ENCODE results near the gene IGSF9B.

Gene IGSF9B

GRCh38 chr11:133943950-133944698 is 12.6 kb downstream of the IGSF9B start:
- H3K9ac ChIP-seq (ENCODE audit: low read depth, low read length) = no peak overlapping the region

GRCh38 chr11:133942577-133942976 is 14.2 kb downstream of the IGSF9B start:
- Histone ChIP-seq H3K4me3 (ENCODE audit: low read length) (no peak overlapping the region), H3K9me3 (ENCODE audit: insufficient read depth, low read depth, low read length) (no peaks in the 10 kb centered on the region), H3K9ac (ENCODE audit: low read depth, low read length) (no peak overlapping the region), H3K4me1 (ENCODE audit: insufficient read depth, low read length) (peaks cover 12% of the 10 kb centered on the region), H3K27ac (ENCODE audit: low read length) (no peak overlapping the region), H3K36me3 (ENCODE audit: insufficient read depth, low read depth, low read length) (peaks cover 49% of the 10 kb centered on the region), H3K27me3 (ENCODE audit: insufficient read depth, low read length) (no peaks in the 10 kb centered on the region)

More at GRCh38 chr11:133943950-133944698, 12.6 kb downstream of the IGSF9B start:
- H3K27ac ChIP-seq (ENCODE audit: low read length) = no peak overlapping the region
- peaks cover 28% of the 10 kb centered on the region for H3K4me1 ChIP-seq (ENCODE audit: insufficient read depth, low read length)
- H3K36me3 ChIP-seq (ENCODE audit: insufficient read depth, low read depth, low read length) = peaks cover 39% of the 10 kb centered on the region
- H3K9me3 ChIP-seq (ENCODE audit: insufficient read depth, low read depth, low read length) = no peaks in the 10 kb centered on the region
- no peaks in the 10 kb centered on the region for H3K27me3 ChIP-seq (ENCODE audit: insufficient read depth, low read length)
- H3K4me3 ChIP-seq (ENCODE audit: low read length) = no peak overlapping the region

- Histone ChIP-seq H3K4me1 (ENCODE audit: insufficient read depth, low read length) (peaks cover 4% of the 10 kb centered on the region; the same call in 1 of the 2 replicates), H3K4me3 (ENCODE audit: low read length) (no peak overlapping the region), H3K9ac (ENCODE audit: low read depth, low read length) (no peak overlapping the region), H3K27ac (ENCODE audit: low read length) (no peak overlapping the region), H3K36me3 (ENCODE audit: insufficient read depth, low read depth, low read length) (peaks cover 58% of the 10 kb centered on the region), H3K9me3 (ENCODE audit: insufficient read depth, low read depth, low read length) (no peaks in the 10 kb centered on the region), H3K27me3 (ENCODE audit: insufficient read depth, low read length) (no peaks in the 10 kb centered on the region)
Measured at GRCh38 chr11:133941546-133941945, 15.2 kb downstream of the IGSF9B start.

GRCh38 chr11:133940034-133940433 is 16.7 kb downstream of the IGSF9B start:
- no peaks in the 10 kb centered on the region for H3K27me3 ChIP-seq (ENCODE audit: insufficient read depth, low read length)
- no peaks in the 10 kb centered on the region for H3K4me1 ChIP-seq (ENCODE audit: insufficient read depth, low read length)

GRCh38 chr11:133939558-133939957 is 17.2 kb downstream of the IGSF9B start:
- no peak overlapping the region for H3K27ac ChIP-seq (ENCODE audit: low read length)
- H3K9me3 ChIP-seq (ENCODE audit: insufficient read depth, low read depth, low read length) = no peaks in the 10 kb centered on the region
- no peak overlapping the region for H3K9ac ChIP-seq (ENCODE audit: low read depth, low read length)
- no peak overlapping the region for H3K4me3 ChIP-seq (ENCODE audit: low read length)
- H3K27me3 ChIP-seq (ENCODE audit: insufficient read depth, low read length) = no peaks in the 10 kb centered on the region
- peaks cover 72% of the 10 kb centered on the region for H3K36me3 ChIP-seq (ENCODE audit: insufficient read depth, low read depth, low read length)
- H3K4me1 ChIP-seq (ENCODE audit: insufficient read depth, low read length) = no peaks in the 10 kb centered on the region

More at GRCh38 chr11:133940034-133940433, 16.7 kb downstream of the IGSF9B start:
- H3K27ac ChIP-seq (ENCODE audit: low read length) = no peak overlapping the region
- H3K4me3 ChIP-seq (ENCODE audit: low read length) = no peak overlapping the region
- no peak overlapping the region for H3K9ac ChIP-seq (ENCODE audit: low read depth, low read length)
- H3K9me3 ChIP-seq (ENCODE audit: insufficient read depth, low read depth, low read length) = no peaks in the 10 kb centered on the region
- peaks cover 72% of the 10 kb centered on the region for H3K36me3 ChIP-seq (ENCODE audit: insufficient read depth, low read depth, low read length)

GRCh38 chr11:133938166-133938565 is 18.6 kb downstream of the IGSF9B start:
- Histone ChIP-seq H3K9me3 (ENCODE audit: insufficient read depth, low read depth, low read length) (no peaks in the 10 kb centered on the region), H3K36me3 (ENCODE audit: insufficient read depth, low read depth, low read length) (peaks cover 71% of the 10 kb centered on the region), H3K9ac (ENCODE audit: low read depth, low read length) (no peak overlapping the region), H3K4me3 (ENCODE audit: low read length) (no peak overlapping the region), H3K4me1 (ENCODE audit: insufficient read depth, low read length) (no peaks in the 10 kb centered on the region), H3K27ac (ENCODE audit: low read length) (no peak overlapping the region), H3K27me3 (ENCODE audit: insufficient read depth, low read length) (no peaks in the 10 kb centered on the region)

- peaks cover 69% of the 10 kb centered on the region for H3K36me3 ChIP-seq (ENCODE audit: insufficient read depth, low read depth, low read length)
- no peaks in the 10 kb centered on the region for H3K9me3 ChIP-seq (ENCODE audit: insufficient read depth, low read depth, low read length)
- H3K27ac ChIP-seq (ENCODE audit: low read length) = no peak overlapping the region
- no peak overlapping the region for H3K9ac ChIP-seq (ENCODE audit: low read depth, low read length)
- H3K4me1 ChIP-seq (ENCODE audit: insufficient read depth, low read length) = no peaks in the 10 kb centered on the region
- H3K27me3 ChIP-seq (ENCODE audit: insufficient read depth, low read length) = no peaks in the 10 kb centered on the region
- no peak overlapping the region for H3K4me3 ChIP-seq (ENCODE audit: low read length)
Measured at GRCh38 chr11:133937468-133937867, 19.3 kb downstream of the IGSF9B start.

GRCh38 chr11:133937015-133937414 is 19.8 kb downstream of the IGSF9B start:
- H3K4me3 ChIP-seq (ENCODE audit: low read length) = no peak overlapping the region
- H3K4me1 ChIP-seq (ENCODE audit: insufficient read depth, low read length) = no peaks in the 10 kb centered on the region
- H3K9ac ChIP-seq (ENCODE audit: low read depth, low read length) = no peak overlapping the region

GRCh38 chr11:133936592-133936991 is 20.2 kb downstream of the IGSF9B start:
- H3K27me3 ChIP-seq (ENCODE audit: insufficient read depth, low read length) = no peaks in the 10 kb centered on the region
- H3K36me3 ChIP-seq (ENCODE audit: insufficient read depth, low read depth, low read length) = peaks cover 62% of the 10 kb centered on the region
- no peak overlapping the region for H3K27ac ChIP-seq (ENCODE audit: low read length)
- H3K9me3 ChIP-seq (ENCODE audit: insufficient read depth, low read depth, low read length) = no peaks in the 10 kb centered on the region
- no peaks in the 10 kb centered on the region for H3K4me1 ChIP-seq (ENCODE audit: insufficient read depth, low read length)
- H3K4me3 ChIP-seq (ENCODE audit: low read length) = no peak overlapping the region
- H3K9ac ChIP-seq (ENCODE audit: low read depth, low read length) = no peak overlapping the region

More at GRCh38 chr11:133937015-133937414, 19.8 kb downstream of the IGSF9B start:
- Histone ChIP-seq H3K9me3 (ENCODE audit: insufficient read depth, low read depth, low read length) (no peaks in the 10 kb centered on the region), H3K36me3 (ENCODE audit: insufficient read depth, low read depth, low read length) (peaks cover 65% of the 10 kb centered on the region), H3K27me3 (ENCODE audit: insufficient read depth, low read length) (no peaks in the 10 kb centered on the region), H3K27ac (ENCODE audit: low read length) (no peak overlapping the region)

- no peaks in the 10 kb centered on the region for H3K27me3 ChIP-seq (ENCODE audit: insufficient read depth, low read length)
- H3K27ac ChIP-seq (ENCODE audit: low read length) = no peak overlapping the region
- H3K9me3 ChIP-seq (ENCODE audit: insufficient read depth, low read depth, low read length) = no peaks in the 10 kb centered on the region
- H3K36me3 ChIP-seq (ENCODE audit: insufficient read depth, low read depth, low read length) = peaks cover 57% of the 10 kb centered on the region
- H3K4me3 ChIP-seq (ENCODE audit: low read length) = no peak overlapping the region
- no peak overlapping the region for H3K9ac ChIP-seq (ENCODE audit: low read depth, low read length)
- no peaks in the 10 kb centered on the region for H3K4me1 ChIP-seq (ENCODE audit: insufficient read depth, low read length)
Measured at GRCh38 chr11:133936136-133936535, 20.6 kb downstream of the IGSF9B start.

GRCh38 chr11:133935551-133935910 is 21.2 kb downstream of the IGSF9B start:
- Histone ChIP-seq H3K9ac (ENCODE audit: low read depth, low read length) (no peak overlapping the region), H3K27ac (ENCODE audit: low read length) (no peak overlapping the region), H3K36me3 (ENCODE audit: insufficient read depth, low read depth, low read length) (peaks cover 56% of the 10 kb centered on the region)

More at GRCh38 chr11:133935551-133935910, 21.2 kb downstream of the IGSF9B start:
- no peak overlapping the region for H3K4me3 ChIP-seq (ENCODE audit: low read length)
- H3K4me1 ChIP-seq (ENCODE audit: insufficient read depth, low read length) = no peaks in the 10 kb centered on the region
- H3K9me3 ChIP-seq (ENCODE audit: insufficient read depth, low read depth, low read length) = no peaks in the 10 kb centered on the region
- no peaks in the 10 kb centered on the region for H3K27me3 ChIP-seq (ENCODE audit: insufficient read depth, low read length)
